BLaER1 (cell line): Measurements from ENCODE around the gene MAP2K6.

Experiments
- H3K27ac ChIP-seq: shearing (Covaris generic); formaldehyde crosslinking; 2 replicates; pipeline ENCODE4 v1.8.1; 2022
- H3K27me3 ChIP-seq: shearing (Covaris generic); formaldehyde crosslinking; 2 replicates; pipeline ENCODE4 v1.8.1; 2022
- H3K36me3 ChIP-seq: shearing (Covaris generic); formaldehyde crosslinking; 2 replicates; pipeline ENCODE4 v1.8.1; 2022
- H3K4me1 ChIP-seq: shearing (Covaris generic); formaldehyde crosslinking; 2 replicates; pipeline ENCODE4 v1.8.1; 2022
- H3K4me2 ChIP-seq: shearing (Covaris generic); formaldehyde crosslinking; 2 replicates; pipeline ENCODE4 v1.8.1; 2022
- H3K4me3 ChIP-seq: shearing (Covaris generic); formaldehyde crosslinking; 2 replicates; pipeline ENCODE4 v1.8.1; 2022
- H3K9ac ChIP-seq: shearing (Covaris generic); formaldehyde crosslinking; 2 replicates; pipeline ENCODE4 v1.8.1; 2022
- H3K9me3 ChIP-seq: shearing (Covaris generic); formaldehyde crosslinking; 2 replicates; pipeline ENCODE4 v1.8.1; 2022
- H4K20me1 ChIP-seq: shearing (Covaris generic); formaldehyde crosslinking; 2 replicates; pipeline ENCODE4 v1.8.1; 2022
- Cebpa-rat ChIP-seq: shearing (Covaris generic); IDR thresholded peaks from 2 replicates; pipeline ENCODE4 v1.8.1; 2022

Gene MAP2K6

DNA sequence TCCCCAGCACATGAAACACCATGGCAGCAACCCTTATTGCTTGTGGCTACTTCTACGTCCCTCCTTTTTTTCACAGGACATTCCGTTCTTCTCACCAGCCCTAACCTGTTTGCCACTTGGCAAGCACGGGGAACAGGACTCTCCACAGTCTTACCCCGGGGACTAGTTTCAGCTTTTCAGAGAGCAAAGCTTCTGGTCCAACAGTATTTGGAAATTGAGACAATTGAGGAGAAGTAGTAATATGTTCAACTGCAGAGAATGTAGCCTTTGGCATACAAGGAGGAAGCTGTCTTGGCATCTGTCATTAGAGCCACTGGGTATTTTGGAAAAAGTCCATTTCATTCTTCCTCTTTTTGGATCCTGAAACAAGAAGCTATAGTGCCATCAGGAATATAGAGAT, 65.7 kb downstream of the MAP2K6 start:
- Histone ChIP-seq H3K27me3 (no peaks in the 10 kb centered on the region), H3K4me2 (no peak overlapping the region), H3K27ac (no peak overlapping the region), H3K36me3 (peaks cover 8% of the 10 kb centered on the region; the same call in 1 of the 2 replicates), H3K4me1 (peaks cover 23% of the 10 kb centered on the region), H3K9ac (no peak overlapping the region), H4K20me1 (no peaks in the 10 kb centered on the region), H3K4me3 (no peak overlapping the region), H3K9me3 (peaks cover 20% of the 10 kb centered on the region; the same call in 1 of the 2 replicates)
- no peak for TF ChIP-seq Cebpa-rat

DNA sequence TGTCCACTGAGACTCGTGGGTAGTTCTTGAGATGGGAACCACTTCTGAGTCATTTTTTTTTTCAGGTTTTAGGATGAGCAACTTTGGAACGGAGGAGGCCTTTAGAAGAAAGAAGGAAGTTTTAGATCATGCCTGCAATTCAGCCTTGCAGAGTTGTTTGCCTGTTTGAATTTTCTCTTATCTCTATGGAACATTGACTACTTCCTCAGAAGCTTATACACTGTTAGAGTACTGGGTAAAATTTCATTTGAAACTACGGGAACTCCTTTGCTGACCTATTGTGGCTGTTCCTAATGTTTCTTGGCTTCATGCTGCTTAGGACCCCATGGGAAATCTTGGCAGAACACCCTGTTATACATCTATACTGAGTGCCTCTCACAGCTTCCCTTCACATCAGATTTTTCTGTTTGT, 70.8 kb downstream of the MAP2K6 start:
- TF ChIP-seq Cebpa-rat: no peak
- H3K4me1 ChIP-seq: no peaks in the 10 kb centered on the region
- 0 out of 2 replicates have a peak, but pooled peaks cover 5% of the 10 kb centered on the region for H3K9me3 ChIP-seq
- H3K9ac ChIP-seq: no peak overlapping the region
- H4K20me1 ChIP-seq: no peaks in the 10 kb centered on the region
- H3K36me3 ChIP-seq: no peaks in the 10 kb centered on the region
- no peak overlapping the region for H3K27ac ChIP-seq
- no peak overlapping the region for H3K4me2 ChIP-seq
- H3K27me3 ChIP-seq: no peaks in the 10 kb centered on the region
- H3K4me3 ChIP-seq: no peak overlapping the region

DNA sequence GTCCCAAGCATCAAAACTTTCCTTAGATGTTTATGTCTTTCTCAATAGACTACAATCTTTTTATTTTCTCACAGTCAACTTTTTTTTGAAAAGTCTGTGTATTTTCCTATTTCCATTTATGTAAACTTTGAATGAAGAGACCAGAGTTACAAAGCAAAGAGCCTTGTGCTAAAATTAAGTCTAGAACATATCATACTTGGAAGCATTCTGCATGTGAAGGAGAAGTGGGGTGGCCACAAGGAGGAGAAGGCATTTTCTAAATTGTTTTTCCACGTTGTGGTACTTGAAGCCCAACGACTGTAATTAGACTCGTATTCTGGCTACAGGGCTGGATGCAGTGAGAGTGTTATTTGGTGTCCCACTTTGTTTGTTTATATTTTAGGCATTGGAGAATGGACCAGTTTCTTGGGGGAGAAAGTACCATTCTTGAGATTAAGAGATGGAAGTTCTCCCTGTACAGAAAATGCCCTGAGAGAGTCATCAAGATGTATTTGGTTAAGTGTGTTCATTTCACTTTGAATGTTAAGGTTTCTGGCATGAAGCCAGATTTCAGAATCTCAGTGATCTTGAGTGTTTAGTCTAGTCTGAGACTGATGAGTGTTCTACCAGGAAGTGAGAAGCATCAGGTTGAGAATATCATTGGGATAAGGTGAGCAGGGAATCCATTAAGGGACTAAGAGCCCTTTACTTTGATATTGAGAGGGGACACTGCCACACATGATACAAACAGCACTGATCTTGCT, 71.6 kb downstream of the MAP2K6 start:
- Histone ChIP-seq H3K4me1 (no peaks in the 10 kb centered on the region), H3K36me3 (no peaks in the 10 kb centered on the region), H3K9ac (no peak overlapping the region), H3K4me2 (no peak overlapping the region), H3K27me3 (no peaks in the 10 kb centered on the region), H4K20me1 (no peaks in the 10 kb centered on the region), H3K4me3 (no peak overlapping the region), H3K9me3 (0 out of 2 replicates have a peak, but pooled peaks cover 5% of the 10 kb centered on the region), H3K27ac (no peak overlapping the region)
- no peak for TF ChIP-seq Cebpa-rat

- TF ChIP-seq Cebpa-rat: no peak
- Histone ChIP-seq H3K4me3 (no peak overlapping the region), H3K9me3 (0 out of 2 replicates have a peak, but pooled peaks cover 5% of the 10 kb centered on the region), H3K36me3 (no peaks in the 10 kb centered on the region), H3K27ac (no peak overlapping the region), H4K20me1 (no peaks in the 10 kb centered on the region), H3K27me3 (no peaks in the 10 kb centered on the region), H3K9ac (no peak overlapping the region), H3K4me2 (no peak overlapping the region), H3K4me1 (no peaks in the 10 kb centered on the region)
Observed at GRCh38 chr17:69486779-69487637, 72.5 kb downstream of the MAP2K6 start.

DNA sequence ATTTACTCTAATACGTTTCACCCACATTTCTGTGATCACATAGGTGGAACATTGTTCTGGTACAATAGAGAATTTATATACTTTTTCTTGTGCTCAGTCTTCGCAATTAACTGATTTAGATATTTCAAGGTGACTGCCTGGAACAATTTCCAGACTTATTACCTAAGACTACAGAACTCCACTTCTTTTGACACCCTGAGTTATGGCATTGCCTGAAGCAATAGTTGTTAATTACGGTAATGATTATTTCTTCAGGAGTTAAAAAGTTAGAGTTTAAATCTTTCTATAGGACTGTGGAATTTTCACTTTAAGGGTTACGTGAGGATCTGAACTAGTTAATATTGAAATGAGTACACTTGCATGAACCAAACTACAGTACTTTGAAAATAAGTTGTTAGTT, 74.8 kb downstream of the MAP2K6 start:
- Histone ChIP-seq H3K27ac (no peak overlapping the region), H3K36me3 (no peaks in the 10 kb centered on the region), H3K4me1 (no peaks in the 10 kb centered on the region), H3K4me2 (no peak overlapping the region), H3K9me3 (0 out of 2 replicates have a peak, but pooled peaks cover 5% of the 10 kb centered on the region), H4K20me1 (no peaks in the 10 kb centered on the region), H3K9ac (no peak overlapping the region), H3K27me3 (no peaks in the 10 kb centered on the region), H3K4me3 (no peak overlapping the region)
- no peak for TF ChIP-seq Cebpa-rat

- Histone ChIP-seq H3K4me3 (no peak overlapping the region), H3K27me3 (no peaks in the 10 kb centered on the region), H3K9ac (no peak overlapping the region), H3K4me2 (no peak overlapping the region), H3K27ac (no peak overlapping the region), H3K9me3 (0 out of 2 replicates have a peak, but pooled peaks cover 5% of the 10 kb centered on the region), H4K20me1 (no peaks in the 10 kb centered on the region), H3K36me3 (no peaks in the 10 kb centered on the region), H3K4me1 (no peaks in the 10 kb centered on the region)
- TF ChIP-seq Cebpa-rat: no peak
Observed at GRCh38 chr17:69492410-69493071, 78.0 kb downstream of the MAP2K6 start.

DNA sequence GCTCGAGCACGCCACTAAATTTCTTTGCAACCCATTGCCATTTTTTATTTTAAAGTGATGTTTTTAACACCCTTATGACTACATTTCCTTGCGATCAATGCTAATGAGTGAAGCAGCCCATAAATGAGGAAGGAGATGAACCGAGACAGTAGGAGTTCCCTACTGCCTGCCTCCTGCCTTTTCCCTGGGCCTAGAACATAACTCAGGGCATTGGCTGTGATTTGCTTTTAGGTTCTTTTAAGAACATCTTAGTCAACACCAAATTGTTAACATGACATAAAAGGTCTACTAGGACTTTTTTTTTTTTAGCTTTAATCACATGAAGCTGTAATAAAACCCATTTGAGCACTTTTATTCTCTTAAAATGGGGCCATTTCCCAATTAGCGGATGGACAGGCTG, 81.3 kb downstream of the MAP2K6 start:
- Histone ChIP-seq H3K4me3 (no peak overlapping the region), H3K9me3 (no peaks in the 10 kb centered on the region), H3K9ac (no peak overlapping the region), H3K27ac (no peak overlapping the region), H4K20me1 (no peaks in the 10 kb centered on the region), H3K27me3 (no peaks in the 10 kb centered on the region), H3K4me2 (no peak overlapping the region), H3K4me1 (no peaks in the 10 kb centered on the region), H3K36me3 (no peaks in the 10 kb centered on the region)
- TF ChIP-seq Cebpa-rat: no peak

DNA sequence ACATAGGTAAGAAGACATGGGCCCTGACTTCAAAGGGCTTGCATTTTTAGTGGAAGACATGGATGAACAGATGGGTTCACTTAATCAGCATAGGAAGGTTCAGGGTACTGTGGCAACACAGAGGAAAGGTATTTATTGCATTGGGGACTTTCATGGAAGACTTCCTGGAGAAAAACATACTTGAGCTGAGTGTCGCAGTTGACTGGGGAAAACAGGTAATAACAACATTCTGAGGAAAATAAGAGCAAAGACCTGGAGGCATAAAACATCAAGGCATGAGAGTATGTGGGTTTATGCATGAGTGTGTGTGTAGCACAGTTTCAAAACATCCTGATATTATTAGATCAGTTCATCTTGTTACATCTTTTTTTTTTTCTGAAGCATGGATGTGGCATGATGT, 82.7 kb downstream of the MAP2K6 start:
- no peaks in the 10 kb centered on the region for H4K20me1 ChIP-seq
- H3K27ac ChIP-seq: no peak overlapping the region
- no peak overlapping the region for H3K4me3 ChIP-seq
- H3K36me3 ChIP-seq: no peaks in the 10 kb centered on the region
- TF ChIP-seq Cebpa-rat: no peak
- H3K9me3 ChIP-seq: no peaks in the 10 kb centered on the region
- no peak overlapping the region for H3K4me2 ChIP-seq
- H3K4me1 ChIP-seq: peaks cover 12% of the 10 kb centered on the region
- no peak overlapping the region for H3K9ac ChIP-seq
- no peaks in the 10 kb centered on the region for H3K27me3 ChIP-seq

DNA sequence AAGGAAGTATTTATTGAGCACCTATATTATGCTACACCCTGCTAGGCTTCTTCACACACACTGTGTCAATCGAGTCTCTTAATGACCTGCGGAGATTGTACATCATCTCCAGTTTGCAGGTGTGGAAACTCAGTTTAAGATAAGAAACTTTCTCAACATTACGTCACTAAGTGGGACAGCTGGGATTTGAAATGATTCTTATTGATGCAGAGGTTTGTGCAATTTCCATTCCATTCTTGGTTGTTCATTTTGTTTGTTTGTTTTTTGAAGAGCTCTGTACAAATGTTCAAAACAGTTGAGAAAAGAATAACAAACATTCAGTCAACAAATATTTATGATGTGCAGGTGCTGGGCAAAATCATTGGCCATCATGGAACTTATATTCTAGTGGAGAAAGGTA, 84.8 kb downstream of the MAP2K6 start:
- Histone ChIP-seq H3K9me3 (no peaks in the 10 kb centered on the region), H3K4me1 (peaks cover 33% of the 10 kb centered on the region)
- TF ChIP-seq Cebpa-rat: no peak

More for the DNA sequence above, 84.8 kb downstream of the MAP2K6 start:
- no peaks in the 10 kb centered on the region for H4K20me1 ChIP-seq
- H3K36me3 ChIP-seq: no peaks in the 10 kb centered on the region
- H3K27me3 ChIP-seq: no peaks in the 10 kb centered on the region
- no peak overlapping the region for H3K27ac ChIP-seq
- H3K4me2 ChIP-seq: no peak overlapping the region
- H3K4me3 ChIP-seq: no peak overlapping the region
- no peak overlapping the region for H3K9ac ChIP-seq
